Heart left ventricle (tissue), 16 donors: ENCODE data around the gene SLC2A4RG. TPM values are rescaled to one million over a fixed set of nuclear protein-coding genes. Genes with fewer than 3 reads are reported as not detected.

Experiments used
- ATAC-seq, 4 donors: fragments of 200-7000 bp; cut with Tn5 transposase; one replicate each; pipeline ENCODE4 v1.9.1; 2020 to 2022; ENCODE audit warnings: moderate library complexity in 4 of 4, mild to moderate bottlenecking in 3 of 4, moderate number of reproducible peaks in 1 of 4
- DNase-seq, 5 donors: peaks; one replicate each; pipeline ENCODE4 v3.0.0-alpha.2; 2020
- H3K27ac ChIP-seq, 12 donors: fragments of 200-600 bp; sonication (generic) in 4 of 12; one replicate each; pipeline versions ENCODE4 v1.5.0 to v1.8.0; 2016 to 2022; ENCODE audit warnings: mild to moderate bottlenecking in 2 of 12
- H3K27me3 ChIP-seq, 9 donors: fragments of 200-600 bp; sonication (generic) in 2 of 9; one replicate each; pipeline versions ENCODE4 v1.5.1 to v1.8.0; 2016 to 2022; ENCODE audit warnings: mild to moderate bottlenecking in 3 of 9
- H3K36me3 ChIP-seq, 9 donors: fragments of 200-600 bp; sonication (generic) in 2 of 9; one replicate each; pipeline versions ENCODE4 v1.5.0 to v1.8.0; 2018 to 2022; ENCODE audit warnings: mild to moderate bottlenecking in 2 of 9
- H3K4me1 ChIP-seq, 12 donors: fragments of 200-600 bp; sonication (generic) in 4 of 12; one replicate each; pipeline versions ENCODE4 v1.5.0 to v1.8.0; 2016 to 2022; ENCODE audit warnings: mild to moderate bottlenecking in 3 of 12
- H3K4me3 ChIP-seq, 12 donors: fragments of 200-600 bp; sonication (generic) in 4 of 12; one replicate each; pipeline versions ENCODE4 v1.5.0 to v1.8.0; 2017 to 2022; ENCODE audit warnings: mild to moderate bottlenecking in 9 of 12, moderate library complexity in 4 of 12
- H3K9me3 ChIP-seq, 12 donors: fragments of 200-600 bp; sonication (generic) in 4 of 12; one replicate each; pipeline versions ENCODE4 v1.5.0 to v1.8.0; 2016 to 2022; ENCODE audit warnings: mild to moderate bottlenecking in 1 of 12
- POLR2A ChIP-seq, 2 donors: fragments of 450-650 bp; IDR thresholded peaks; one replicate each; pipeline ENCODE4 v1.6.1; 2017; ENCODE audit warnings: antibody characterized with exemption in 2 of 2, mild to moderate bottlenecking in 2 of 2, moderate library complexity in 2 of 2
- WGBS, 4 donors: extraction: QIAGEN DNeasy Blood & Tissue Kit in 2 of 4; methylation state at CpG; one replicate each; pipeline versions ENCODE4 v1.1.5 to v1.1.7; 2013 to 2018; 5-methylcytosine and 5-hydroxymethylcytosine counted together
- intact Hi-C, 10 donors: fragments of 100-400 bp; cut with DNase I; formaldehyde crosslinking; loops; one replicate each; pipeline versions ENCODE4 v1.11.1 to v1.14.2; 2022
- polyA plus RNA-seq, 2 donors: library from polyadenylated mRNA; stranded (reverse); fragments of 200-250 nt; gene quantifications; one replicate each; pipeline ENCODE4 v1.2.3, GENCODE V29; 2013
- total RNA-seq, 9 donors: library from RNA; depleted of rRNA in 2 of 9; stranded (reverse); fragments of >200 nt in 2 of 9; fragmentation: NEBNext Ultra II Directional in 3 of 9; extraction: Animal tissue kit (Norgen Biotek cat#: 25700) in 3 of 9; gene quantifications; one replicate each; pipeline versions ENCODE4 v1.1.0 to v1.2.4, GENCODE V29; 2016 to 2023
- TF ChIP-seq, protein P1 (sequence below), 12 donors: fragments of 200-600 bp; sonication (generic) in 4 of 12; IDR thresholded peaks; one replicate each; pipeline versions ENCODE4 v1.5.0 to v1.8.0; 2018 to 2022; ENCODE audit warnings: antibody characterized with exemption in 12 of 12, mild to moderate bottlenecking in 5 of 12
- donor health status: ischemic (EF 13 %, LVEDD 7.1; RV severe dilation, severe dysfunction).
- donor health status: healthy with polysubstance abuse.
- donor health status: DM: no; HTN: yes; CAD: no.
- donor health status: DM: no; HTN: no; CAD: no.
- donor health status: ischemic (EF 25% LVEDD 6.9; RV normal size, moderate dysfunction).
- donor health status: ischemic (EF 25% LVEDD 5.7; RV mildly dilated, moderate dysfunction).
- donor health status: healthy.
- donor health status: DM: yes; HTN: yes; CAD: no.
- donor health status: ischemic (EF 35%, LVEDD 5.7; RV mildly dilated, moderate dysfunction).
- donor health status: nonischemic (EF 11% LVEDD 7.7; RV severe dilation, severe dysfunction).
- donor health status: DM: yes; HTN: yes; CAD: no.
- donor health status: PGD.
- donor health status: ischemic (EF 29% LVEDD 5.4; RV normal size, mild dysfunction).
- donor health status: nonischemic (EF 23%, LVEDD 6.1; RV moderate dilation, normal function).

Gene SLC2A4RG
- total and polyA plus RNA-seq, 11 donors = 18.3 to 82.5 (median 70.7) TPM

DNA sequence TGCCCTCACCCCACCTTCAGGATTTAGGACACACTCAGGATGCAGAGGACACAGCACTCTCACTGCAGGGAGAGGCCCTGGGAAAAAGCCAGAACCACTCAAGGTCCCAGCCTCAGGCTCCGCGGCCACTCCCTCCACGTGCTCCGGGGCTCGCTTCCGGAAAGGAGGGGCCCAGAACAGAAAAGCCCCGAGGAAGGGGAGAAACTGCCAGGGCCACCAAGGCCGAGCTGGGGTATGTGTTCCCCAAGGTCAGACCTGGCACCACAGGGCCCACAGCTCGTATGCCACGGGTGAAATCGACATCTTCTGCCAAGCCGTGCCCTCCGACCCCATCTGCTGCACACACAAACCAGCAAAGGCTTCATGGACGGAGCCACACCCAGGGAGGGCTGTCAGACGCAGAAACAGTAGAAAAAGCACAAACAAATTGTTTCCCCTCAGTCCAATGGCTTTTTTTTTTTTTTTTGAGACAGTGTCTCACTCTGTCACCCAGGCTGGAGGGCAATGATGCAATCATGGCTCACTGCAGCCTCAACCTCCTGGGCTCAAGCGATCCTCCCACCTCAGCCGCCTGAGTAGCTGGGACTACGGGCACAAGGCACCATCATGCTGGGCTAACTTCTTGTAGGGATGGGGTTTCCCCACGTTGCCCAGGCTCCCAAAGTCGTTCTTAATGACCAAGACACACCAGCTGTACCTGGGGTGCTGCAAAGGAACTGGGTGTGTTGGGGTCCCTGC lies 33.4 kb downstream of the SLC2A4RG start:
- peak; percentile 48 to 83 (median 66) for ATAC-seq
- intact Hi-C loops = loop anchor here in 3 of 10 donors (5.0 to 10.0 kb wide), 2 partner anchors 89 to 202 kb away; partner anchors contain the start of genes SAMD10 (in 2 of the 3) and ABHD16B (in 1 of the 3)
- Histone ChIP-seq H3K27me3 (no peaks in the 10 kb centered on the region), H3K4me3 (no peak overlapping the region), H3K4me1 (peaks cover 0 to 37% (median 15%) of the 10 kb centered on the region in 12 donors), H3K9me3 (no peaks in the 10 kb centered on the region), H3K27ac (peak overlapping the region in 2 of 12 donors; percentile 9 to 49), H3K36me3 (peaks cover 0 to 52% (median 33%) of the 10 kb centered on the region in 9 donors)
- 48 to 73% (median 59%) methylated on average over 19 to 20 of the region's 20 CpGs for WGBS, 4 donors
- TF ChIP-seq, protein P1, sequence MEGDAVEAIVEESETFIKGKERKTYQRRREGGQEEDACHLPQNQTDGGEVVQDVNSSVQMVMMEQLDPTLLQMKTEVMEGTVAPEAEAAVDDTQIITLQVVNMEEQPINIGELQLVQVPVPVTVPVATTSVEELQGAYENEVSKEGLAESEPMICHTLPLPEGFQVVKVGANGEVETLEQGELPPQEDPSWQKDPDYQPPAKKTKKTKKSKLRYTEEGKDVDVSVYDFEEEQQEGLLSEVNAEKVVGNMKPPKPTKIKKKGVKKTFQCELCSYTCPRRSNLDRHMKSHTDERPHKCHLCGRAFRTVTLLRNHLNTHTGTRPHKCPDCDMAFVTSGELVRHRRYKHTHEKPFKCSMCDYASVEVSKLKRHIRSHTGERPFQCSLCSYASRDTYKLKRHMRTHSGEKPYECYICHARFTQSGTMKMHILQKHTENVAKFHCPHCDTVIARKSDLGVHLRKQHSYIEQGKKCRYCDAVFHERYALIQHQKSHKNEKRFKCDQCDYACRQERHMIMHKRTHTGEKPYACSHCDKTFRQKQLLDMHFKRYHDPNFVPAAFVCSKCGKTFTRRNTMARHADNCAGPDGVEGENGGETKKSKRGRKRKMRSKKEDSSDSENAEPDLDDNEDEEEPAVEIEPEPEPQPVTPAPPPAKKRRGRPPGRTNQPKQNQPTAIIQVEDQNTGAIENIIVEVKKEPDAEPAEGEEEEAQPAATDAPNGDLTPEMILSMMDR (IDR thresholded peaks at IDR 0.05) = no peak
- no peak for TF ChIP-seq POLR2A (IDR thresholded peaks at IDR 0.05)
- peak in 4 of 5 donors; percentile 53 to 58 (median 55) for DNase-seq

DNA sequence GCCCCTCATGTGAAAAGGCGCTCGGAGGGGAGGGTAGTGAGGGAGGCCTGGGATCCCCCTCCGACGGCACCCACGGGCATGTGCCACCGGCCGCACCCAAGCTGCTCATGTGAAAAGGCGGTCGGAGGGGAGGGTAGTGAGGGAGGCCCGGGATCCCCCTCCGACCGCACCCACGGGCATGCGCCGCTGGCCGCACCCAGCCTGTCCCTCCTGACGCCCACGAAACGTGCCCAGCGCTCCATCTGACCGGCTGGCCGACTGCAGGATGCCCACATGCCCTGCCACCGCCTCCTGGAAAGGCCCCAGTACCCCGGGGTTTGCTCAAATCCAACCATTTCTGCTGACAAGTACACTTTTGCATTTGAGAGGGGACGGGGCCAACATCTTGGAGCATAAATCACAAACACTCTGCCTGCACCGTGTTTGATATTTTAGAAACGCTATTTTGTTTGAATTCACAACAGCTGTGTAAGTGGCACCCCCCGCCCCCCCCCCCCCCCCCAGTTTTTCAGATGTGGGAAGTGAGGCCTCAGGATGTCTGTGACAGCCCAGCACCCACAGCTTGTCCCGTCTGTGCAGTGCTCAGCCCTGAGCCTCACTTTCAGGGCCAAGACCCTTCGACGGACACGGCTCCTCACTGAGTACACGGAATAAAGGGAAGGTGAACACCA lies 34.1 kb downstream of the SLC2A4RG start:
- H3K27me3 ChIP-seq = no peaks in the 10 kb centered on the region
- 86 to 94% (median 88%) methylated on average over 17 to 33 of the region's 33 CpGs for WGBS, 4 donors
- no peaks in the 10 kb centered on the region for H3K9me3 ChIP-seq
- DNase-seq (peak in 2 of 5 donors; percentile 21 to 41), ATAC-seq (no peak)
- no peak for TF ChIP-seq POLR2A (IDR thresholded peaks at IDR 0.05)
- TF ChIP-seq, protein P1 (IDR thresholded peaks at IDR 0.05) = no peak
- H3K4me3 ChIP-seq = no peak overlapping the region
- peaks cover 0 to 38% (median 15%) of the 10 kb centered on the region in 12 donors for H3K4me1 ChIP-seq
- intact Hi-C loops = loop anchor here in 3 of 10 donors (5.0 to 10.0 kb wide), 2 partner anchors 89 to 201 kb away; partner anchors contain the start of genes SAMD10 (in 2 of the 3) and ABHD16B (in 1 of the 3)
- H3K36me3 ChIP-seq = peaks cover 0 to 52% (median 26%) of the 10 kb centered on the region in 9 donors
- H3K27ac ChIP-seq = peak overlapping the region in 1 of 12 donors; percentile 9

DNA sequence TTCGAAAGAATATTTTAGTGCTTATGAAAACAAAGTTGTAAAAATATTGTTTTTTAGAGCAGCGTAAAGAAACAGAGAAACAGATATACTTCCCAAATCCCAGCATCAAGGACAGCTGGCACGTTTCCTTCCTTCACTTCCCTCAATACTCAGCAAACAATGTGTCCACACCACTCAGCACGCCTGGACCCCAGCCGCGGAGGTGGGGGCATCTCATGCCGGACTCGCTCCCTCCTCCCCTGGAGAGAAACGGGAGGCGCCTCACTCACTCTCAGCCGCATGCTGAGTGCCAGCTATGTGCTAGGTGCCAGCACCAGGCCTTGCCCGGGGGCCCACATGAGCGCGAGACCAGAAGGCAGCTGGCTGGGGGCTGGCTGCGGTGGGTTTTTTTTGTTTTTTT lies 34.7 kb downstream of the SLC2A4RG start:
- ATAC-seq (no peak), DNase-seq (peak in 2 of 5 donors; percentile 14 to 63)
- H3K9me3 ChIP-seq = no peaks in the 10 kb centered on the region
- H3K4me1 ChIP-seq = peaks cover 0 to 38% (median 15%) of the 10 kb centered on the region in 12 donors
- TF ChIP-seq POLR2A (IDR thresholded peaks at IDR 0.05) = no peak
- TF ChIP-seq, protein P1 (IDR thresholded peaks at IDR 0.05) = no peak
- no peak overlapping the region for H3K4me3 ChIP-seq
- peaks cover 0 to 46% (median 20%) of the 10 kb centered on the region in 9 donors for H3K36me3 ChIP-seq
- intact Hi-C loops = loop anchor here in 3 of 10 donors (5.0 to 10.0 kb wide), 2 partner anchors 88 to 200 kb away; partner anchors contain the start of genes SAMD10 (in 2 of the 3) and ABHD16B (in 1 of the 3)
- no peak overlapping the region for H3K27ac ChIP-seq
- WGBS, 4 donors = 76 to 88% (median 79%) methylated on average over 15 of the region's 15 CpGs
- no peaks in the 10 kb centered on the region for H3K27me3 ChIP-seq
